ENCODE measurements around the gene SEPTIN12.

The SEPTIN12 gene

GRCh38 chr16:4787627-4788482 is at the start of gene SEPTIN12:
Gene SEPTIN12, minus strand, starts transcription at chr16:4788345. Its CDS starts 700 bp downstream, at chr16:4787645.
- no peak for DNase-seq
- in situ Hi-C loops (cut with MboI; ENCODE audit: low pct_unique_long_range_greater_than_20kb, low sequenced_read_pairs) = no loop called here

- in situ Hi-C loops (cut with MboI; ENCODE audit: low pct_unique_long_range_greater_than_20kb, low sequenced_read_pairs) = no loop called here
- no peak for DNase-seq
These were observed 48.6 kb upstream of the SEPTIN12 start for GRCh38 chr16:4836727-4837126.

GRCh38 chr16:4833584-4833983 is 45.4 kb upstream of the SEPTIN12 start:
- in situ Hi-C loops (cut with MboI; ENCODE audit: low pct_unique_long_range_greater_than_20kb, low sequenced_read_pairs) = no loop called here
- DNase-seq = no peak

- in situ Hi-C loops (cut with MboI; ENCODE audit: low pct_unique_long_range_greater_than_20kb, low sequenced_read_pairs) = no loop called here
- no peak for DNase-seq
These were observed 44.7 kb upstream of the SEPTIN12 start for GRCh38 chr16:4832698-4833343.

GRCh38 chr16:4831616-4832015 is 43.5 kb upstream of the SEPTIN12 start:
- in situ Hi-C loops (cut with MboI; ENCODE audit: low pct_unique_long_range_greater_than_20kb, low sequenced_read_pairs) = no loop called here
- DNase-seq = no peak

GRCh38 chr16:4830408-4830807 is 42.3 kb upstream of the SEPTIN12 start:
- in situ Hi-C loops (cut with MboI; ENCODE audit: low pct_unique_long_range_greater_than_20kb, low sequenced_read_pairs) = no loop called here

GRCh38 chr16:4828567-4829321 is 40.6 kb upstream of the SEPTIN12 start:
- DNase-seq = no peak
- in situ Hi-C loops (cut with MboI; ENCODE audit: low pct_unique_long_range_greater_than_20kb, low sequenced_read_pairs) = no loop called here

More at GRCh38 chr16:4830408-4830807, 42.3 kb upstream of the SEPTIN12 start:
- DNase-seq = no peak

GRCh38 chr16:4826980-4827379 is 38.8 kb upstream of the SEPTIN12 start:
- no peak for DNase-seq
- in situ Hi-C loops (cut with MboI; ENCODE audit: low pct_unique_long_range_greater_than_20kb, low sequenced_read_pairs) = no loop called here

GRCh38 chr16:4826526-4826925 is 38.4 kb upstream of the SEPTIN12 start:
- DNase-seq = no peak
- in situ Hi-C loops (cut with MboI; ENCODE audit: low pct_unique_long_range_greater_than_20kb, low sequenced_read_pairs) = no loop called here

- in situ Hi-C loops (cut with MboI; ENCODE audit: low pct_unique_long_range_greater_than_20kb, low sequenced_read_pairs) = no loop called here
- no peak for DNase-seq
These were observed 37.1 kb upstream of the SEPTIN12 start for GRCh38 chr16:4825196-4825595.

- in situ Hi-C loops (cut with MboI; ENCODE audit: low pct_unique_long_range_greater_than_20kb, low sequenced_read_pairs) = no loop called here
- DNase-seq = no peak
These were observed 32.5 kb upstream of the SEPTIN12 start for GRCh38 chr16:4820652-4821051.

- in situ Hi-C loops (cut with MboI; ENCODE audit: low pct_unique_long_range_greater_than_20kb, low sequenced_read_pairs) = no loop called here
- DNase-seq = no peak
These were observed 26.5 kb upstream of the SEPTIN12 start for GRCh38 chr16:4814542-4815173.

GRCh38 chr16:4814046-4814445 is 25.9 kb upstream of the SEPTIN12 start:
- DNase-seq = no peak
- in situ Hi-C loops (cut with MboI; ENCODE audit: low pct_unique_long_range_greater_than_20kb, low sequenced_read_pairs) = no loop called here

- in situ Hi-C loops (cut with MboI; ENCODE audit: low pct_unique_long_range_greater_than_20kb, low sequenced_read_pairs) = no loop called here
- DNase-seq = no peak
These were observed 25.3 kb upstream of the SEPTIN12 start for GRCh38 chr16:4813251-4814003.

- in situ Hi-C loops (cut with MboI; ENCODE audit: low pct_unique_long_range_greater_than_20kb, low sequenced_read_pairs) = no loop called here
- no peak for DNase-seq
These were observed 23.6 kb upstream of the SEPTIN12 start for GRCh38 chr16:4811773-4812172.

GRCh38 chr16:4811242-4811641 is 23.1 kb upstream of the SEPTIN12 start:
- DNase-seq = no peak
- in situ Hi-C loops (cut with MboI; ENCODE audit: low pct_unique_long_range_greater_than_20kb, low sequenced_read_pairs) = no loop called here

GRCh38 chr16:4806280-4806679 is 18.1 kb upstream of the SEPTIN12 start:
- DNase-seq = no peak
- in situ Hi-C loops (cut with MboI; ENCODE audit: low pct_unique_long_range_greater_than_20kb, low sequenced_read_pairs) = no loop called here

GRCh38 chr16:4805231-4805630 is 17.1 kb upstream of the SEPTIN12 start:
- no peak for DNase-seq
- in situ Hi-C loops (cut with MboI; ENCODE audit: low pct_unique_long_range_greater_than_20kb, low sequenced_read_pairs) = no loop called here

Data from KBM-7 (cell line).